ENCODE data around the gene BABAM2. TPM values are rescaled to one million over a fixed set of nuclear protein-coding genes. Genes with fewer than 3 reads are reported as not detected.
"Not testable (repeated sequence)": the region's sequence is repeated elsewhere in the genome, so short reads cannot be mapped to it uniquely, and the experiment has no call there.

BABAM2 gene
- total RNA-seq, 2 experiments from 2014 or later = 19.7 to 33.2 TPM

DNA sequence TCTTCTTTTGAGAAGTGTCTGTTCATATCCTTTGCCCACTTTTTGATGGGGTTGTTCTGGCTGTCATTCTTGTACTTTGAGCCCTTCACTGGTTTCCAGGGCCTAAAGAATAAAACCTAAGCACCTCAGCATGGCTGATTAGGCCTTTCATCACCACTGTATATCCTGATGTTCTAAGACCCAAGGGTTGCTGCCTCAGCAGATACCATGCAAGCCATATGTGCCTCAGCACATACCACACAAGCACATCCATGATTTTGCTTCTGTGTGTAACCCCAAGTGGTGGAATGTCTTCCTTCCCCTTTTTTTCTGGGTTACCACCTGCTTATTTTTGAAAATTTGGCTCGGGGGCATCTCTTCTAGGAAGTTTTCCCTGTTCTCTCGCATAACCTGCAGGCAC lies 11.7 kb upstream of the BABAM2 start:
- Histone ChIP-seq H4K20me1 (ENCODE audit: insufficient read depth, low read length) (no peaks in the 10 kb centered on the region), H3K9me2 (ENCODE audit: insufficient read depth, low read length) (no peaks in the 10 kb centered on the region), H3K9me3 (ENCODE audit: low read length) (no peaks in the 10 kb centered on the region), H3K36me3 (ENCODE audit: insufficient read depth, low read length) (no peaks in the 10 kb centered on the region), H3K4me2 (ENCODE audit: low read length) (no peak overlapping the region), H3K4me1 (ENCODE audit: insufficient read depth, low read length, poor library complexity, severe bottlenecking) (no peaks in the 10 kb centered on the region), H3K79me2 (ENCODE audit: insufficient read depth, low read depth, low read length) (no peaks in the 10 kb centered on the region), H3K27ac (ENCODE audit: low read depth, low read length, poor library complexity, severe bottlenecking) (no peak overlapping the region), H3K4me3 (ENCODE audit: low read depth, low read length, poor library complexity, severe bottlenecking) (no peak overlapping the region), H2AFZ (ENCODE audit: low read length) (no peak overlapping the region)
- ChIA-PET POLR2A (no interaction called here), CTCF (ENCODE audit: unreplicated experiment) (no interaction called here)
- intact Hi-C loops (cut with micrococcal nuclease; ENCODE audit: unreplicated experiment) = no loop called here
- no TSS peak for BruUV-seq (replicated peaks)
- no peak for TF ChIP-seq EZH2phosphoT487 (IDR thresholded peaks at IDR 0.05; ENCODE audit: borderline replicate concordance, low read depth, low read length)
- TF ChIP-seq, protein P1, sequence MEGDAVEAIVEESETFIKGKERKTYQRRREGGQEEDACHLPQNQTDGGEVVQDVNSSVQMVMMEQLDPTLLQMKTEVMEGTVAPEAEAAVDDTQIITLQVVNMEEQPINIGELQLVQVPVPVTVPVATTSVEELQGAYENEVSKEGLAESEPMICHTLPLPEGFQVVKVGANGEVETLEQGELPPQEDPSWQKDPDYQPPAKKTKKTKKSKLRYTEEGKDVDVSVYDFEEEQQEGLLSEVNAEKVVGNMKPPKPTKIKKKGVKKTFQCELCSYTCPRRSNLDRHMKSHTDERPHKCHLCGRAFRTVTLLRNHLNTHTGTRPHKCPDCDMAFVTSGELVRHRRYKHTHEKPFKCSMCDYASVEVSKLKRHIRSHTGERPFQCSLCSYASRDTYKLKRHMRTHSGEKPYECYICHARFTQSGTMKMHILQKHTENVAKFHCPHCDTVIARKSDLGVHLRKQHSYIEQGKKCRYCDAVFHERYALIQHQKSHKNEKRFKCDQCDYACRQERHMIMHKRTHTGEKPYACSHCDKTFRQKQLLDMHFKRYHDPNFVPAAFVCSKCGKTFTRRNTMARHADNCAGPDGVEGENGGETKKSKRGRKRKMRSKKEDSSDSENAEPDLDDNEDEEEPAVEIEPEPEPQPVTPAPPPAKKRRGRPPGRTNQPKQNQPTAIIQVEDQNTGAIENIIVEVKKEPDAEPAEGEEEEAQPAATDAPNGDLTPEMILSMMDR (conservative IDR thresholded peaks at IDR 0.05; ENCODE audit: low read length) = no peak
- no peak for DNase-seq (ENCODE audit: low spot score)

DNA sequence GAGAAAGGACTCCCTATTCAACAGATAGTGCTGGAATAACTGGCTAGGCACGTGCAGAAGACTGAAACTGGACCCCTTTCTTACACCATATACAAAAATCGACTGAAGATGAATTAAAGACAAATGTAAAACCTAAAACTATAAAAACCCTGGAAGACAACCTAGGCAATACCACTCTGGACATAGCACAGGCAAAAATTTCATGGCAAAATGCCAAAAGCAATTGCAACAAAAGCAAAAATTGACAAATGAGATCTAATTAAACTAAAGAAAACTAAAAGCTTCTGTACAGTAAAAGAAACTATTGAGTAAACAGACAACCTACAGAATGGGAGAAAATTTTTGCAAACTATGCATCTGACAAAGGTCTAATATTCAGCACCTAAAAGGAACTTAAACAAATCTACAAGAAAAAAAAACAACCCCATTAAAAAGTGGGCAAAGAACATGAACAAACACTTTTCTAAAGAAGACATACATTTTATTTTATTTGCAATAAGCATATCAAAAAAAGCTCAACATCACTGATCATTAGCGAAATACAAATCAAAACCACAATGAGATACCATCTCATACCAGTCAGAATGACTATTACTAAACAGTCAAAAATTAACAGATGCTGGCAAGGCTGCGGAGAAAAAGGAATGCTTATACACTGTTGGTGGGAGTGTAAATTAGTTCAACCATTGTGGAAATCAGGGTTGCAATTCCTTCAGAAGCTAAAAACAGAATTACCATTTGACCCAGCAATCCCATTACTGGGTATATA lies 8.5 kb upstream of the BABAM2 start:
- H3K4me2 ChIP-seq (ENCODE audit: low read length); H3K27ac ChIP-seq (ENCODE audit: low read depth, low read length, poor library complexity, severe bottlenecking); CTCF ChIA-PET (ENCODE audit: unreplicated experiment); H2AFZ ChIP-seq (ENCODE audit: low read length); H3K4me1 ChIP-seq (ENCODE audit: insufficient read depth, low read length, poor library complexity, severe bottlenecking); H3K4me3 ChIP-seq (ENCODE audit: low read depth, low read length, poor library complexity, severe bottlenecking); H3K9me2 ChIP-seq (ENCODE audit: insufficient read depth, low read length); H3K36me3 ChIP-seq (ENCODE audit: insufficient read depth, low read length); intact Hi-C loops (cut with micrococcal nuclease; ENCODE audit: unreplicated experiment); POLR2A ChIA-PET; H3K79me2 ChIP-seq (ENCODE audit: insufficient read depth, low read depth, low read length); H3K9me3 ChIP-seq (ENCODE audit: low read length); H4K20me1 ChIP-seq (ENCODE audit: insufficient read depth, low read length); BruUV-seq (replicated peaks); DNase-seq (ENCODE audit: low spot score): not testable (repeated sequence)

DNA sequence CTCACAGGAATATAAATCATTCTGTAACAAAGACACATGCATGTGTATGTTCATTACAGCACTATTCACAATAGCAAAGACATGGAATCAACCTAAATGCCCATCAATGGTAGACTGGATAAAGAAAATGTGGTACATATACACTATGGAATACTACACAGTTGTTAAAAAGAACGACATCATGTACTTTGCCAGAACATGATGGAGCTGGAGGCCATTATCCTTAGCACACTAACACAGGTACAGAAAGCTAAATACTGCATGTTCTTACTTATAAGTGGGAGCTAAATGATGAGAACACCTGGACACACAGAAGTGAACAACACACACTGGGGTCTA lies 8.0 kb upstream of the BABAM2 start:
- DNase-seq (ENCODE audit: low spot score); H3K9me3 ChIP-seq (ENCODE audit: low read length); POLR2A ChIA-PET; intact Hi-C loops (cut with micrococcal nuclease; ENCODE audit: unreplicated experiment); CTCF ChIA-PET (ENCODE audit: unreplicated experiment); H3K27ac ChIP-seq (ENCODE audit: low read depth, low read length, poor library complexity, severe bottlenecking); H4K20me1 ChIP-seq (ENCODE audit: insufficient read depth, low read length); H3K4me1 ChIP-seq (ENCODE audit: insufficient read depth, low read length, poor library complexity, severe bottlenecking); H3K36me3 ChIP-seq (ENCODE audit: insufficient read depth, low read length); H3K4me2 ChIP-seq (ENCODE audit: low read length); H3K9me2 ChIP-seq (ENCODE audit: insufficient read depth, low read length); H3K4me3 ChIP-seq (ENCODE audit: low read depth, low read length, poor library complexity, severe bottlenecking); H3K79me2 ChIP-seq (ENCODE audit: insufficient read depth, low read depth, low read length); BruUV-seq (replicated peaks); H2AFZ ChIP-seq (ENCODE audit: low read length): not testable (repeated sequence)

DNA sequence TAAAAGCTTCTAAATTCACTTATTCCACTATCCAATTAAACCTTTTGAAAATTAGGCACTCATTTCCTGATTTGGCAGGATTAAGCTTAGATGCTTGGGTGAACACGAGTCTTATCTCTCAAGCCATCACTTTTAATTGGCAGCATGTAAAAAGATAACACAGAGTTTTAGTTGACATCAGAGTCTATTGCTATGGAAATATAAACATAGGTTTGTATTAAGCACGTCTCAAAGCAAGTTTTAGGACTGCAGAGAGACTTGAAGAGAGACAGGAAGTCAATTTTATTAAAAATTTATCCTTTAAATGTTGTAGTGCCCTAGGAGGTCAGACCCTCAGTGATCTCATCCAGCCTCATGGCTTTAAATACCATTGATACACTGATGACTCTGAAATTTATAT lies 5.9 kb upstream of the BABAM2 start:
- Histone ChIP-seq H3K9me3 (ENCODE audit: low read length) (no peaks in the 10 kb centered on the region), H3K36me3 (ENCODE audit: insufficient read depth, low read length) (no peaks in the 10 kb centered on the region), H4K20me1 (ENCODE audit: insufficient read depth, low read length) (no peaks in the 10 kb centered on the region), H3K79me2 (ENCODE audit: insufficient read depth, low read depth, low read length) (0 out of 2 replicates have a peak, but pooled peaks cover 3% of the 10 kb centered on the region), H2AFZ (ENCODE audit: low read length) (no peak overlapping the region), H3K4me3 (ENCODE audit: low read depth, low read length, poor library complexity, severe bottlenecking) (no peak overlapping the region), H3K27ac (ENCODE audit: low read depth, low read length, poor library complexity, severe bottlenecking) (no peak overlapping the region), H3K4me1 (ENCODE audit: insufficient read depth, low read length, poor library complexity, severe bottlenecking) (peaks cover 16% of the 10 kb centered on the region), H3K9me2 (ENCODE audit: insufficient read depth, low read length) (no peaks in the 10 kb centered on the region), H3K4me2 (ENCODE audit: low read length) (no peak overlapping the region)
- no TSS peak for BruUV-seq (replicated peaks)
- intact Hi-C loops (cut with micrococcal nuclease; ENCODE audit: unreplicated experiment) = no loop called here
- no peak for TF ChIP-seq EZH2phosphoT487 (IDR thresholded peaks at IDR 0.05; ENCODE audit: borderline replicate concordance, low read depth, low read length)
- TF ChIP-seq, protein P1 (conservative IDR thresholded peaks at IDR 0.05; ENCODE audit: low read length) = no peak
- DNase-seq (ENCODE audit: low spot score) = no peak
- CTCF ChIA-PET (ENCODE audit: unreplicated experiment) = no interaction called here
- POLR2A ChIA-PET = no interaction called here
